GM23248 (cell line): ENCODE results near the gene COPRS.

Experiments
- EZH2 ChIP-seq: fragments of 200-600 bp; sonication (generic); IDR thresholded peaks from 2 replicates; pipeline ENCODE4 v1.6.1; 2018; ENCODE audit warnings: antibody characterized with exemption, mild to moderate bottlenecking; ENCODE audit not compliant: insufficient read depth, poor library complexity, severe bottlenecking
- EZH2phosphoT487 ChIP-seq: fragments of 200-600 bp; sonication (generic); IDR thresholded peaks from 2 replicates; pipeline ENCODE4 v1.6.1; 2018; ENCODE audit warnings: antibody characterized with exemption, moderate library complexity, mild to moderate bottlenecking, low read depth; ENCODE audit not compliant: insufficient read depth

DNA sequence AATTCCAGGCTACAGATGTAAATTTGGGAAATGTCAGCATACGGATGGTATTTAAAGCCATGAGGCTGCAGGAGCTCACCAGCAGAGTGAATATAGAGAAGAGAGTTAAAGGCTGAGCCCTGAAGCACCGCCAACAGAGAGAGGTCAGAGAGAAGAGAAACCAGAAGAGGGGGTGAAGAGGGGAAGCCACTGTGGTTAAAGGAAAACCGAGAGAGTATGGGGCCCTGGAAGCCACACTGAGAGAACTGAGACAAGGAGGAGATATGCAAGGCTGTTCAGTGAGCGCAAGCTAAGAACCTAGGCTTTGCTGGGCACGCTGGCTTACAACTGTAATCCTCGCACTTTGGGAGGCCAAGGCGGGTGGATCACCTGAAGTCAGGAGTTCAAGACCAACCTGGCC is 24.6 kb downstream of the COPRS start:
- TF ChIP-seq EZH2phosphoT487 = no peak
- no peak for TF ChIP-seq EZH2
